ENCODE results near the gene SPINT2.

The SPINT2 gene

DNA sequence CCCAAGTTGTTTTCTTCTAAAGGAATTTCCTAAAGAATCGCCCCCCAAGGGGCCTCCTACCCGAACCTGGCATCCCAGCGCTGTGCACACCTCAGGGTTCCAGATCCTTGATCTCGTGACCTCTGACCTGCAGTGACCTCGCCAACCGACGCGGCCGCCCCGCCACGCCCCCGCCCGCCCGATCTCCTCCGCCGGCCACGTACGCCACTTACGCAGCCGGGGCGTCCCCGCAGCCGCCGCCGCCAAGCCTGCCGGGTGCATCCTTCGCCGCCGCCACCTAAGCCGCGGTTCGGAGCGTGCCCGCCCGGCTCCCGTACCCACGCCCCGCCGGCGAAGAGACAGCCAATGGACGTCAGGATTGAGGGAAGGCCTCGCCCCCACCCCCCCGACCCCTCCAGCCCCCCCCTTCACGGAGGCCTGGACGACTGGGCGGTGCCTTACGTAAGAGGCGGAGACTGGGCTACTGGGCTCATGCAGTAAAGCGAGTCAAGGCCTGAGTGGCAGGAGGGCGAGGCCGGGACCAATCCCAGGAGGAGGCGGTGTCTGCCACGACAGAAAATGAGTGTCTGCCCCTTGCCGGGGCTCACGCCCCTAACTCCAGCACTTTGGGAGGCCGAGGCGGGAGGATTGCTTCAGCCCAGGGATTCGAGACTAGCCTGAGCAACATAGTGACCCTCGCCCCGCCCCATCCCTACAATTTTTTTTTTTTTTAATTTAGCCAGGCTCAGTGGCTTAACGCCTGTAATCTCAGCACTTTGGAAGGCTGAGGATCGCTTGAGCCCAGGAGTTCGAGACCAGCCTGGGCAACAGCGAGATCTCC, 51.5 kb downstream of the SPINT2 start, which contains the start of gene YIF1B:
Gene YIF1B, minus strand, starts transcription at position 291 of the 820 bp plus-strand sequence. Its CDS starts 30 bp downstream, at position 261.
- H3K4me1 Mint-ChIP-seq = no peaks in the 10 kb centered on the region
- TF ChIP-seq CTCF (IDR thresholded peaks at IDR 0.05; ENCODE audit: unreplicated experiment in 3 of 3) = no peak
- H3K27me3 Mint-ChIP-seq (ENCODE audit: low read depth) = peaks cover 34% of the 10 kb centered on the region
- H3K27ac Mint-ChIP-seq = peak within 1 kb of the TSS; percentile 74 to 95 (median 87)
- peaks cover under 1% of the 10 kb centered on the region for H3K36me3 Mint-ChIP-seq (ENCODE audit: low read depth)
- H3K9me3 Mint-ChIP-seq = no peaks in the 10 kb centered on the region
- H3K4me3 Mint-ChIP-seq = peak within 1 kb of the TSS; percentile 85 to 92 (median 90)

DNA sequence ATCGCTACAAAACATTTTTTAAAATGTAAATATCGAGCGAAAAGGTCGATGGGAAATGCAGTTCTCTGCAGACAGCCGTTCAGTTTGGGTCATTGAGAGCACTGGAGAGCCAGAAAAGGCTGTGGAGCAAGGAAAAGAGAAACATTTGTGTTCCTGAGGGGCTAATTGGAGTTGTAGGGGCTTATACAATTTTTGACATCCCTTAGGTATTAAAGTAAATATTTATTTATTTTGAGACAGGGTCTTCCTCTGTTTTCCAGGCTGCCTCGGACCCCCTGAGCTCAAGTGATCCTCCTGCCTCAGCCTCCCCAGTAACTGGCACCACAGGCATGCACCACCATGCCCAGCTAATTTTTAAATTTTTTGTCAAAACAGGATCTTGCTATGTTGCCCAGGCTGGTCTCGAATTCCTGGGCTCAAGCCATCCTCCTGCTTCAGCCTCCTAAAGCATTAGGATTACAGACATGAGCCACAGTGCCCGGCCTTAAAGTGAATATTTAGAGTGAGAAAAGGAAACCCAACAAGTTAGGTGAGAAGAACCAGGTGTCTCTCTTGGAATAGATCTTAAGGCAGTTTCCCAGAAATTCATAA, 52.2 kb downstream of the SPINT2 start:
- peak overlapping the region; percentile 85 to 92 (median 90) for H3K4me3 Mint-ChIP-seq
- peak overlapping the region; percentile 74 to 95 (median 87) for H3K27ac Mint-ChIP-seq
- no peak for TF ChIP-seq CTCF (IDR thresholded peaks at IDR 0.05; ENCODE audit: unreplicated experiment in 3 of 3)
- peaks cover 2% of the 10 kb centered on the region for H3K4me1 Mint-ChIP-seq
- H3K27me3 Mint-ChIP-seq (ENCODE audit: low read depth) = peaks cover 41% of the 10 kb centered on the region
- H3K36me3 Mint-ChIP-seq (ENCODE audit: low read depth) = no peaks in the 10 kb centered on the region
- no peaks in the 10 kb centered on the region for H3K9me3 Mint-ChIP-seq

GRCh38 chr19:38317104-38317612, 52.8 kb downstream of the SPINT2 start:
- H3K4me3 Mint-ChIP-seq = peak overlapping the region; percentile 57 to 74 (median 63)
- H3K27me3 Mint-ChIP-seq (ENCODE audit: low read depth) = peaks cover 46% of the 10 kb centered on the region
- H3K36me3 Mint-ChIP-seq (ENCODE audit: low read depth) = no peaks in the 10 kb centered on the region
- H3K27ac Mint-ChIP-seq = peak overlapping the region in 1 of 3 experiments; percentile 55
- no peak for TF ChIP-seq CTCF (IDR thresholded peaks at IDR 0.05; ENCODE audit: unreplicated experiment in 3 of 3)
- no peaks in the 10 kb centered on the region for H3K9me3 Mint-ChIP-seq
- peaks cover 8% of the 10 kb centered on the region for H3K4me1 Mint-ChIP-seq

GRCh38 chr19:38318660-38319059, 54.3 kb downstream of the SPINT2 start:
- Mint-ChIP-seq H3K4me3 (peak overlapping the region; percentile 64 to 71 (median 65)), H3K27ac (peak overlapping the region in 1 of 3 experiments; percentile 33), H3K36me3 (ENCODE audit: low read depth) (no peaks in the 10 kb centered on the region), H3K27me3 (ENCODE audit: low read depth) (peaks cover 56% of the 10 kb centered on the region), H3K9me3 (no peaks in the 10 kb centered on the region), H3K4me1 (peaks cover 9% of the 10 kb centered on the region)
- TF ChIP-seq CTCF (IDR thresholded peaks at IDR 0.05; ENCODE audit: unreplicated experiment in 3 of 3) = no peak

DNA sequence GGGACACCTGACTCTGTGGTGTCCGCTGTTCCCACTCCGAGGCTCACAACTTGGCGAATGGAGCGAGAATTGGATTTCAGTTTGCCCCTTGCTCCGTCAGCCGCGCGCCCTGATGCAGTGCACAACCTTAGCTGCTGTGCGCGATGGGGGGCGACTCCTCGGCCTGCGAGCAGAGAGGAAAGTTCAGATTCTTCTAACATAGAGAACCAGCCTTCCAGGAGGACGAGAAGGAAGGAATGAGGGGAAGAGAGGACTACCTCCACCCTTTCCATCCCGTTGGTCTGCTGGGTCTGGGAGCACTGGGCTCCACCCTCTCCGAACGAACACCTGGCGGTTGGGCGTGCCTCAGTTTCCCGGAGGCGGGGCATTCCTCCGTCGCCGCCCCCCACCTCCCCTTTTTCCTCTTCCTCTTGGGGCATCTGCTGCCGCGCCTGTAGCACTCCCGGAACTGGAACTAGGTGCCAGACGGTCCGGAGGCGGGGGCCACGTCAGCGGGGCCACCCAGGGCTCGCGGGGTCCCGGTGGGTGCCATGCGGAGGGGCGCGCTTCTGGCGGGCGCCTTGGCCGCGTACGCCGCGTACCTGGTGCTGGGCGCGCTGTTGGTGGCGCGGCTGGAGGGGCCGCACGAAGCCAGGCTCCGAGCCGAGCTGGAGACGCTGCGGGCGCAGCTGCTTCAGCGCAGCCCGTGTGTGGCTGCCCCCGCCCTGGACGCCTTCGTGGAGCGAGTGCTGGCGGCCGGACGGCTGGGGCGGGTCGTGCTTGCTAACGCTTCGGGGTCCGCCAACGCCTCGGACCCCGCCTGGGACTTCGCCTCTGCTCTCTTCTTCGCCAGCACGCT, 55.3 kb downstream of the SPINT2 start, which contains the start of gene KCNK6:
Gene KCNK6, plus strand, starts transcription at position 425 of the 838 bp plus-strand sequence. Its CDS starts 106 bp downstream, at position 531.
- Mint-ChIP-seq H3K27ac (peak within 1 kb of the TSS in 1 of 3 experiments; percentile 26), H3K4me3 (peak within 1 kb of the TSS; percentile 78 to 79 (median 78)), H3K9me3 (no peaks in the 10 kb centered on the region), H3K27me3 (ENCODE audit: low read depth) (peaks cover 56% of the 10 kb centered on the region), H3K36me3 (ENCODE audit: low read depth) (no peaks in the 10 kb centered on the region), H3K4me1 (peaks cover 9% of the 10 kb centered on the region)
- peak in 1 of 3 experiments; percentile 3 for TF ChIP-seq CTCF (IDR thresholded peaks at IDR 0.05; ENCODE audit: unreplicated experiment in 3 of 3)

Data from nephron (organoid).